Germinal center (tissue), 1 donor: ENCODE data around the gene TOP1.

Experiments
- DNase-seq: peaks from one replicate; pipeline ENCODE4 v3.0.0; 2012; ENCODE audit warnings: mixed read lengths, low spot score

TOP1 gene

GRCh38 chr20:41147767-41148191 is 119.2 kb downstream of the TOP1 start:
- DNase-seq, result no peak

GRCh38 chr20:41148942-41149341 is 120.3 kb downstream of the TOP1 start:
- no peak for DNase-seq

DNA sequence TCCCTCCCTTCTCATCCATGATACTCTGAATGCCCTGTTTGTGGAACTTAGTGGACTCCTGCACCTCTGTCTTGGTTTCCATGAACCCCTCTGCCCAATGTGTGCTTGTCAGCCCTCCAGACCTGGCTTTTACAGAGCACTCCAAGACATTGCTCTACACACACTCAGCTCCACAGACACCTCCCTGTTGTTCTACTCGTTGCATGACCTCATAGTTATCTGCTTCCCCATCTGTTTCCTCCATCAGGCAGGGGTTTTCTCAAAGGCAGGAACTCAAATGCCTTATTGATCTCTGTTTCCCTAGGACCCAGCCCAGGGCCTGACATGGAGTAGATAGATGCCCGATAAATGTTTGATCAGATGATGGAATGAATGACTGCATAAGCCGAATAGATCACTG is 122.0 kb downstream of the TOP1 start:
- DNase-seq, result no peak

DNA sequence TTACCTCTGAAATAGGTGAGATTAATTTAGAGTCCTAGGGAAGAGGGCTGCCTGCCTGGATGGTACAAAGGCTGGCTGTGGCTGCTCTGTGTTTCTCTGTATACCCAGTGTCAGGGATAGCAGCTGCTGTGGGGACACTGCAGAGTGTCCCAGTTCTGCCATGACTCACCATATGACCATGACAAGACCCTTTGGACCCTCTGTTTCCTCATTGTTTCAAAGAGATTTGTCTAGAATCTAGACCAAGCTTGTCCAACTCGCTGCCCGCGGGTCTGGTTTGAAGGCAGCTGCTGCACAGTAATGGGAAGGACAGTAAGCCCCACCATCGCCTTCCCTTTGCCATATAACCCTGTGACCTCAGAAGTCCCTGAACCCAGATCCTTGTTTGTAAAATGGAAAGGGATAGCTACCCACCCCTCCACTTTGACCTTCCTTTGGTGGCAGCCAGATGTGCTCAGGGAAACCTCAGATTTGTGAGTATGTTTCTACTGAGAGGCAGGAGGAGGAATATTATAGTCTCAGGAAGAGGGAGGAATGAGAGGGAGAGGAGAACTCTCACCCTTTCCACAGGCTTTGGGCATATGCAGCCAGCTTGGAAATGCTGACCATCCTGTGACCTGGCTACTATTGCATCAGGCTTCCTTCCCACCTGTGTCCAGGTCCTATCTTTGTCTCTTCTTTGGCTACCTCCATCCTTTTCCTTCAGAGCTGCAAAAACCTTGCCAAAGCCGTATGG is 122.7 kb downstream of the TOP1 start:
- DNase-seq, result no peak

GRCh38 chr20:41152108-41152757 is 123.6 kb downstream of the TOP1 start:
- DNase-seq, result no peak

DNA sequence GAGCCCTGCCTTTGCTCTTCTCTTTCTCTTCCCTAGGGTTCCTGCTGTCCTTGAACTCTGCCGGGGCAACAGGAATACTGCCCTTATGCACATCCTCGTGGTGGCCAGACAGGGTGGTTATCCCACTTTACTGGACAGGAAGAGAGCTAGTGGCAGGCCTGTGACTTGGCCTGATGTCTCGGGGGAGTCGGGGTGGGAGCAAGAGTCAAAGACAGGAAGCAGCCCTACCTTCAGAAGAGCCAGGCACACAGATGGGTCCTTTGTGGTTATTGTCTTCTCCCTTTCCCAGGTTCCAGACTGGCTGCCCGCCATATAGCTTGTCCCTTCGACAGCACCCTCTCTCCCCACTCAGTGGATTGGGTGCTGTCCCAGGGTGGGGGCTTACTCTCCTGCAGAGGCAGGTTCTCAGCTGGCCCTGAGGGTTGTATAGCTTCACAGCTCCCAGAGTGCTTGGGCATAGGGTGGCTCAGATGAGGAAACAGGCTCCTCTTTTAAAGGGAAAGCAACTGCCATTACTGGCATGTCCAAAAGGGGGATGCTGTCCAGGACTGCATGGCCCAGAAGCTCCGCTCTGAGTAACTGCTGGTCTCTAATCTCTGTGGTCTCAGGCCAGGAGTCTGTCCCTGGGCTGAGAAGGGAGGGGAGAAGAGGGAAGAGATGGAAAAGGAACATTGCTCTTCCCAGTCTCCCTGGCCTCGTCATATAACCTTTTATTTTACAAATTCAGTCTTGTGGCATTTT is 126.0 kb downstream of the TOP1 start:
- no peak for DNase-seq

DNA sequence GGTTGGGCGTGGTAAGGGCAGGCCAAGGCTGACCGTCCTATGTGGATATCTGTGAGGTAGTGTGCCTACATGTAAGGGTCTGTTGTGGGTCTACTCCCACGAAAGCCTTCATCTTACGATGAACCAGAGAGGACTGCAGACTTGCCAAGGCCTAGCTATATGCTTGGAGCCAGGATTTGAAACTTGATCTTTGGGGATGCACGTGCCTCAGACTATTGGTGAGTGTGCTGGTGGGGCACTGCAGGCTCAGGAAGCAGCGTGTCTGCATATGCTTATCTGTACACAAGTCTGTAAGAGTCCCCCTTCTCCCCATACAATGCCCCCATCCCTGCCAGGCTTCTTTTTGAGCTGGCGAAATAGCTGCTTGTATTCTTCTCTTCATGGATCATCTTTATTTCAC is 126.6 kb downstream of the TOP1 start:
- no peak for DNase-seq

- no peak for DNase-seq
These were observed 129.5 kb downstream of the TOP1 start for GRCh38 chr20:41158082-41158625.

GRCh38 chr20:41159547-41159946 is 130.9 kb downstream of the TOP1 start:
- DNase-seq, result no peak

DNA sequence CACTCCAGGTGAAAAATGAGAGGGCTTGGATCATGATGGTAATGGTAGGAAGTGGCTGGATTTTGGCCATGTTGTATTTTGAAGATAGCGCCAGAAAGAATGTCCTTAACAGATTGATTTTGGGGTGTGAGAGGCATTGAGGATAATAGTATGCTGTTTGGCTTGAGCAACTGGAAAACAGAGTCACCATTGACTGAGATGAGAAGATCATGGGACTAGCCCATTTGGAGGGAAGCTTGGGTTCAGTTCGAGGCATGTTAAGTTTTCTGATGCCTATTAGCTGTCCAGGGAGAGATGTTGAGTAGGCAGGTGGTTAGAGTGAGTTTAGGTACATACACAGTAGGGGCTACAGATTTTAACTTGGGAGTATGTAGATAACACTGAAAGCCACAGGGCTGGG is 132.1 kb downstream of the TOP1 start:
- DNase-seq, result no peak

- no peak for DNase-seq
These were observed 133.3 kb downstream of the TOP1 start for GRCh38 chr20:41161886-41162285.

DNA sequence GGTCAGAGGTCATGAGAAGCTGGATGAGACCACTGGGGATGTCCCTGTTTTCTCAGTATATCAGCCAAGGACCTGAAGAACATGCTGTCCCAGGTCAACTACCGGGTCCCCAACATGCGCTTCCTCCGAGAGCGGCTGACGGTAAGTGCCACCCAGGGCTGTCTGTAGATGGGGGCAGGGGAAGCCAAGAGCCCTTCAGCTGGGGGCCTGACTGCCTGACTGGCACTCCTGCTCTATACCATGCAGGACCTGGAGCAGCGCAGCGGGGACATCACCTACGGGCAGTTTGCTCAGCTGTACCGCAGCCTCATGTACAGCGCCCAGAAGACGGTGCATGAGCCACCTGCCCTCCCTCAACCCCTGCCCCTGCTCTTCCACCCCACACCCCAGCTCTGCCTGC is 133.8 kb downstream of the TOP1 start:
- DNase-seq, result no peak

- no peak for DNase-seq
These were observed 135.2 kb downstream of the TOP1 start for GRCh38 chr20:41163821-41164220.

DNA sequence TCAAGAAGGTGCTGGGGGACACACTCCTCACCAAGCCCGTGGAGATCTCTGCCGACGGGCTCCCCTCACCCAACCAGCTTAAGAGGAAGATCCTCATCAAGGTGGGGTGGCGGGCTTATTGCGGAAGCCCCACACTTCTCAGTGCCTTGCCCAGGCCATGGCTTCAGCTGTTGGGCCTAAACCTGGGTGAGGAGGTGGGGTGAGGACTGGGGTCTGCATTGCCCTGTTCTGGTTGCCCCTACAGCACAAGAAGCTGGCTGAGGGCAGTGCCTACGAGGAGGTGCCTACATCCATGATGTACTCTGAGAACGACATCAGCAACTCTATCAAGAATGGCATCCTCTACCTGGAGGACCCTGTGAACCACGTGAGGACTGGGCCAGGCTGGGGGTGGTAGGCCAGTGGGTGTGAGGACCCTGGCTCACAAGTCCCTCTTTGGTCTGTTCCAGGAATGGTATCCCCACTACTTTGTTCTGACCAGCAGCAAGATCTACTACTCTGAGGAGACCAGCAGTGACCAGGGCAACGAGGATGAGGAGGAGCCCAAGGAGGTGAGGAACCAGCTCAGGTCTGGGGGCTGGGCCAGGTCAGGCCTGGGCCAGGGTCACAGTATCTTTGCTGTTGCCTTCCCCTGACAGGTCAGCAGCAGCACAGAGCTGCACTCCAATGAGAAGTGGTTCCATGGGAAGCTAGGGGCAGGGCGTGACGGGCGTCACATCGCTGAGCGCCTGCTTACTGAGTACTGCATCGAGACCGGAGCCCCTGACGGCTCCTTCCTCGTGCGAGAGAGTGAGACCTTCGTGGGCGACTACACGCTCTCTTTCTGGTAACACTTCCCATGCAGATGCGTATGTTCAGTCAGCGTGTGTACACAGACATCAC is 136.6 kb downstream of the TOP1 start:
- no peak for DNase-seq

- DNase-seq, result no peak
These were observed 137.8 kb downstream of the TOP1 start for GRCh38 chr20:41166201-41167117.

DNA sequence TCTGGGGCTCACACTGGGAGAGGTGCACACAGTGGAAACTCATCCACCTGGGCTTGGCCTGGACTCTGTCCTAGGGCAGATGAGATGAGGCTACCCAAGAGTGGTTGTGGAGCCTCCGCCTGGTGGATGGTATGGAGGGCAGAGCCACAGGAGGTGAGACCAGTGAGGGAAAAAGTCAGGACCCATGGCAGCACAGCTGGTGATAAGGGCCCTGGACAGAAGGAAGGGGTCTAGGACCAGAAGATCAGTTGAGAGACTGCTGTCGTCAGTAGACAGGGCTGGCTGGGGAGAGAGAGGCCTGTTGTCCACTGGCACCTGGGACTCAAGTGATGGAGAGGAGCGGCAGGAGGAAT is 138.5 kb downstream of the TOP1 start:
- no peak for DNase-seq

DNA sequence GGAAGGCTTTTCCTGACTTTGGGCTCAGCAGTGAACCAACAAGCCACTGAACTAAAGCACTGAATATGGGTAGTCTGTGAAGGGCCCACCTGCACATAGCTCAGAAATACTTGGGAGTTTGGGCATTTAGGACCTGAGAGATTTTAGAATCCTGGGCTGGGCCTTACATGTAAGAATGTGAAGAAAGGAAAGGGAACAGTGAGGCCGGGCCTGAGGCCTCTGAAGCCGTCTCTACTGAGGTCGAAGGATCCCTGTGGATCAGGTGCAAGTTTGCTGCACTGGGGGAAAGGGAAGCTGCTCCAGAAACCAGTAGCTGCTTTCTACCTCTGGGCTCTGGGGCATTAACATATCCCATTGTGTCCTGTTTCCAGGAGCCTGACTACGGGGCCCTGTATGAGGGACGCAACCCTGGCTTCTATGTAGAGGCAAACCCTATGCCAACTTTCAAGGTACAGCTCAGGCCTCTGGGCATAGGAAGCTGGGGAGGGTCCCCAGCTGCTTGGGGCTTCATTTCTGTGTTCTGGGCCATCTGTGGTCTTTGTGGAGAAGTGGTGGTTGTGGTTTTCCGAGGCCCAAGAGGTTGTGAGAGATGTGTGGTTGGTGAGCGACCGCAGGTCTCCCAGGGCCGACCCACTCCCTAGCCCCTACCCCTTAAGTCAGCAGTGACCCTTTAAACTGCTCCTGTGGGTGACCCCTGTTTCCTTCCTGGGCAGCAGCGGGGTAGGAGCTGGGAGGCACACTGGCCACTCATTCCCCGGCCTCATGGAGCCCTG is 139.0 kb downstream of the TOP1 start:
- DNase-seq, result no peak

- no peak for DNase-seq
These were observed 139.9 kb downstream of the TOP1 start for GRCh38 chr20:41168281-41169161.

DNA sequence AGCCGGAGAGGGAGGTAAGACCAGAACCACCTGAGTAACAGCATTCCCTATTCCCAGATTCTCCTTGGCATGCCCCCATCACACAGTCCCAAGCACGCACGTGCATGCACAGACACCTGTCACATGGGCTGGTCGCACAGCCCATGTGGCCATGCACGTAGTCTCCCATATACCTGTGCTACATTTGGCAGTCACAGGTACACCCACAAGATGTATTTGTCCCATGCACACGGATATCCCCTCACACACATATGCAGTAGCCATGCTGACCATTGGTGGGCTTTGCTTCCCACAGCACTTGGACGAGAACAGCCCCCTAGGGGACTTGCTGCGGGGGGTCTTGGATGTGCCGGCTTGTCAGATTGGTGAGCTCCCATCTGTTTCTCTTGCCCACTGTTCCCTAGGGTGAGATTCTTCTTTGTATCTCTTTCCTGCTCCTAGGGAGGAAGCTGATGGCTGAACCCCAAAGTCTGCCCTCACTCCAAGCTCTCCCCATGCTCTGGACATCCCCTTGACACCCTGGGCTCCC is 140.6 kb downstream of the TOP1 start:
- DNase-seq, result no peak
